ENCODE data around the gene FXYD5.
A peak's percentile ranks its signal among the peaks of the same experiment; 100 is the strongest.

Gene FXYD5

DNA sequence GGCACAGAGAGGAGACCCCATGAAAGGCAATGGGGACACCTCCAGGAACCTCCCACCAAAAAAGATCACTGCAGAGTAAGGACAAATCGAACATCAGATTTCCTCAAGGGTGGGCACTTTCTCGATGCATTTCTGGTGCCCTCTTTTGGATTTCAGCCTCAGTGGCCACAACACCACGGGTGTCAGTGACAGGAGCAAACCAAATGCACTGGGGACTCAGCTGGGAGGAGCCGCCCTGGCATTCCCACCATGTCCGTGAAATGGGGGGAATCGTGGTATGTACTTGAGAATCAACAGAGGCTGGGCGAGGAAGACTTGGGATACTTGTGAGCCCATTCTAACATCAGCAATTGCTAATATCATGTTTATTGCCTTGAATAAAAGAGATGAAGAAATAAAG lies 57.7 kb downstream of the FXYD5 start:
- H3K27me3 ChIP-seq (replicated peaks; ENCODE audit: control insufficient read depth, insufficient read depth, low read length) = peaks cover 3% of the 10 kb centered on the region
- no peak overlapping the region for H3K4me3 ChIP-seq (ENCODE audit: low read length)
- peaks cover 10% of the 10 kb centered on the region for H3K4me1 ChIP-seq (ENCODE audit: control insufficient read depth, insufficient read depth, low read length)
- no peaks in the 10 kb centered on the region for H3K36me3 ChIP-seq (ENCODE audit: control insufficient read depth, insufficient read depth, low read length, severe bottlenecking)
- H3K9ac ChIP-seq (ENCODE audit: low read length) = no peak overlapping the region
- H3K9me3 ChIP-seq (ENCODE audit: control insufficient read depth, low read length) = peaks cover 5% of the 10 kb centered on the region
- no peak for DNase-seq (ENCODE audit: low read depth)

DNA sequence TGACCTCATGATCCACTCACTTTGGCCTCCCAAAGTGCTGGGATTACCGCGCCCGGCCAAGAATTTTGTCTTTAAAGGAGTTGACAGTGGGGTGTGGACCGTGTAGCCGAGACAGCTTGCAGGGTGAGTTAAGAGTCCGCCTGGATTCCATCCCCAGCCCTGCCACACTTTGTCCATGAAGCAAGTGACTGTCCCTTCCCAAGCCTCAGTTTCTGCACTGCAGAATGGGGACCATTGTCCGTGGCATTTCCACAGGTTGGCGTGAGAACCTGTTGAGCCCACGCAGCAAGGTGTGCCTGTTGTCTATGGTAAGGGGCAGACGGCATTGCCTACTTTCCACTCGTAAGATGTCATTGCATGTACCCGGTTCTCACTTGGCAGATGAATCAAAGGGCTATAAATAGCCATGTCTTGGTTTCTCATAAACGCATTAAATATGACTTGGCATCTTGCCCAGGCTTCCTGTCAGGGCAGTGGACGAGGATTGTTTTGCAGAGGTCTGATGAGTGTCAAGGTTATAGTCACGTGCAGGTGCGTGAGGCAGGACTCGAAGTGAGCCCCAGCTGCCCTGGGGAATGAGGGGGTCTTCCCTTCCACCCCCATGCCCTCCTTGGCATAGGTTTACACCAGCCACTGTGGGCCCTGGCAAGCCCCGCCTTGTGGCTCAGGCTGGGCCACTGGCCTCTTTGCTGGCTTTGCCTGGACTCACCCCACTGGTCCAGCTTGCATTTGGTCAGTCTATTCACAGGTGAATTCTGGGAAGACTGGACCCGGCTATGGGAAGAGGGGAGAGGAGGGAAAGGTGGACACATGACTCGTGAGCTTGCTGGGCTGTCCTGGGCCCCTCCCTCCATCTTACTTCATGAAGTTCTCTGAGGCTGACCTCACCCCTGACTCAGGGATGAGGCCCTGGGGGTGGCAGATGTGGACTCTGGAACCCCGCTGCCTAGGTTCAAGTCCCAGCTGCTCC lies 59.4 kb downstream of the FXYD5 start:
- DNase-seq (ENCODE audit: low read depth) = peak; percentile 40
- no peak overlapping the region for H3K4me3 ChIP-seq (ENCODE audit: low read length)
- no peak overlapping the region for H3K9ac ChIP-seq (ENCODE audit: low read length)
- H3K27me3 ChIP-seq (replicated peaks; ENCODE audit: control insufficient read depth, insufficient read depth, low read length) = peaks cover 3% of the 10 kb centered on the region
- H3K36me3 ChIP-seq (ENCODE audit: control insufficient read depth, insufficient read depth, low read length, severe bottlenecking) = no peaks in the 10 kb centered on the region
- H3K4me1 ChIP-seq (ENCODE audit: control insufficient read depth, insufficient read depth, low read length) = peaks cover 10% of the 10 kb centered on the region
- peaks cover 6% of the 10 kb centered on the region for H3K9me3 ChIP-seq (ENCODE audit: control insufficient read depth, low read length)

DNA sequence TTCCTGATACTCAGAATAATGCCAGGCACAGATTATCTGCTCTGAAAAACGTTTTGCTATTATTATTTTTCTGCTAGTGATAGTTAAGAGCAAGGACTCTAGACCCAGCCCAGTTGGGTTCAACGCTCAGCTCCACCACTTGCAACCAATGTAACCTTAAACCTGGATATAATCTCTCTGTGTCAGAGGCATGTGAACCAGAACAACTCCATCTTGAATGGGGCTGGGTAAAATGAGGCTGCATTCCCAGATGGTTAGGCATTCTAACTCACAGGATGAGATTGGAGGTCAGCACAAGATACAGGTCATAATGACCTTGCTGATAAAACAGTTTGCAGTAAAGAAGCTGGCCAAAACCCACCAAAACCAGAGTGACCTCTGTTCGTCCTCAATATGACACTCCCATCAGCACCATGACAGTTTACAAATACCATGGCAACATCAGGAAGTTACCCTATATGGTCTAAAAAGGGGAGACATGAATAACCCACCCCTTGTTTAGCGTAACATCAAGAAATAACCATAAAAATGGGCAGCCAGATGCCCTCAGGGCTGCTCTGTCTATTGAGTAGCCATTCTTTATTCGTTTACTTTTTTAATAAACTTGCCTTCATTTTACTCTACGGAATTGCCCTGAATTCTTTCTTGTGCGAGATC lies 60.4 kb downstream of the FXYD5 start:
- peaks cover 6% of the 10 kb centered on the region for H3K9me3 ChIP-seq (ENCODE audit: control insufficient read depth, low read length)
- DNase-seq (ENCODE audit: low read depth) = no peak

DNA sequence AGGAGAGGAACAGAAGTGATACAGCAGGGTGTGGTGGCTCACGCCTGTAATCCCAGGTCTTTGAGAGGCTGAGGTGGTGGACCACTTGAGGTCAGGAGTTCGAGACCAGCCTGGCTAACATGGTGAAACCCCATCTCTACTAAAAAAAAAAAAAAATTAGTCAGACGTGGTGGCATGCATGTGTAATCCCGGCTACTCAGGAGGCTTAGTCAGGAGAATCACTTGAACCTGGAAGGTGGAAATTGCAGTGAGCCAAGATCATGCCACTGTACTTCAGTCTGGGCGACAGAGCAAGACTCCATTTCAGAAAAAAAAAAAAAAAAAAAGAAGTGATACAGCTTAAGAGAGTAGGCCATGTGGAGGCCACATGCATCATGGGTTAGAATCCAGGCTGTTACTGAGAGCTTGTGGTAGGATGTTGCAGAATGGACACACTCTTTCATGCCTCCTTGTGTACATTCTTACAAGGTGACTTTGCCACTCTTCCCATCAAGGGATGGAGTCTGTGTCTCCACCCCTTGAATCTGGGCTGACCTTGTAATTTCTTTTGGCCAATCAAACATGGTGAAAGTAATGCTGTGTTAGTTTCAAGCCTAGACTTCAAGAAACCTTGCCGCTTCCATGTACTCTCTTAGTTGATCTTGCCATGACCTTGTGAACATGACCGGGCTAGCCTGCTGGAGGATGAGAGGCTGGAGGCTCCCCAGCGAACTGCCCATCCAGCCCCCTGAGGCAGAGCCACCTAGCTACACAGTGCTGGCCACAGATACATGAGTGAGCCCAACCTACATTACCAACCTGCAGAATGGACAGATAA lies 61.7 kb downstream of the FXYD5 start:
- no peaks in the 10 kb centered on the region for H3K36me3 ChIP-seq (ENCODE audit: control insufficient read depth, insufficient read depth, low read length, severe bottlenecking)
- H3K9me3 ChIP-seq (ENCODE audit: control insufficient read depth, low read length) = peaks cover 6% of the 10 kb centered on the region
- no peak for DNase-seq (ENCODE audit: low read depth)
- H3K4me3 ChIP-seq (ENCODE audit: low read length) = no peak overlapping the region
- peaks cover 9% of the 10 kb centered on the region for H3K27me3 ChIP-seq (replicated peaks; ENCODE audit: control insufficient read depth, insufficient read depth, low read length)
- H3K4me1 ChIP-seq (ENCODE audit: control insufficient read depth, insufficient read depth, low read length) = peaks cover 10% of the 10 kb centered on the region
- H3K9ac ChIP-seq (ENCODE audit: low read length) = no peak overlapping the region

More for the DNA sequence above, 60.4 kb downstream of the FXYD5 start:
- Histone ChIP-seq H3K36me3 (ENCODE audit: control insufficient read depth, insufficient read depth, low read length, severe bottlenecking) (no peaks in the 10 kb centered on the region), H3K9ac (ENCODE audit: low read length) (no peak overlapping the region), H3K4me3 (ENCODE audit: low read length) (no peak overlapping the region), H3K4me1 (ENCODE audit: control insufficient read depth, insufficient read depth, low read length) (peaks cover 10% of the 10 kb centered on the region), H3K27me3 (replicated peaks; ENCODE audit: control insufficient read depth, insufficient read depth, low read length) (peaks cover 6% of the 10 kb centered on the region)

DNA sequence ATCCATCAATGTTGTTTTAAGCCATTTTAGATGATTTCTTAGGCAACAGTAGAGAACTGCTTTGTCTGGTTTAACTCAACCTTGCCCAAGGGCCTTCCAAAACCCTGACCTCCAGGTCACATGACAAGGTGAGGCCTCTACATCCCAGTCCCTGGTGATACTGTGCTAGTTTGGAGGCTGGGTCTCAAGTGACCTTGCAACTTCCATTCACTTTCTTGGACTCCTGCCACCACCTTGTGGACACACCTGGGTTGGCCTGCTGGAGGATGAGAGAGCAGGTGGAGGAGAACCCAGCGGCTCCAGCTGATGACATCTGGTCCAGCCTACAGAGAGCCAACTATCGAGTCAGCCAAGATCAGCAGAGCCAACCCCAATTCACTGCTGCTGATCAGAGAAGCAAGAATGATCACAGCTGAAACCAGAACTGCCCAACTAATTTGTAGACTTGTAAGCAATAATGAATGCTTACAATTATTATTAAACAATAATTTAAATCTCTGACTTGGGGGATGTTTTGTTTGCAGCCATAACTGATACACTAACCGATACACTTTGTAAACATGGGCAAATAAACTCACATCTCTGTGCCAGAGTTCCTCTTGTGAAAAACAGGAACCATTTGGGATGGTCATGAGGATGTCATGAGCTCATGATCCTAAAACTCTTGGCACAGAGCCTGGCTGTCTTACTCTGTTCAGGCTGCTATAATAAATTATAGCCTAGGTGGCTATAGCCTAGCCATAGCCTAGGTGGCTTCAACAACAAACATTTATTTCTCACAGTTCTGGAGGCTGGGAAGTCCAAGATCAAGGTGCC lies 62.5 kb downstream of the FXYD5 start:
- H3K4me3 ChIP-seq (ENCODE audit: low read length) = no peak overlapping the region
- H3K9me3 ChIP-seq (ENCODE audit: control insufficient read depth, low read length) = peaks cover 6% of the 10 kb centered on the region
- H3K27me3 ChIP-seq (replicated peaks; ENCODE audit: control insufficient read depth, insufficient read depth, low read length) = peaks cover 6% of the 10 kb centered on the region
- H3K4me1 ChIP-seq (ENCODE audit: control insufficient read depth, insufficient read depth, low read length) = peaks cover 10% of the 10 kb centered on the region
- DNase-seq (ENCODE audit: low read depth) = no peak
- H3K9ac ChIP-seq (ENCODE audit: low read length) = no peak overlapping the region
- H3K36me3 ChIP-seq (ENCODE audit: control insufficient read depth, insufficient read depth, low read length, severe bottlenecking) = no peaks in the 10 kb centered on the region

DNA sequence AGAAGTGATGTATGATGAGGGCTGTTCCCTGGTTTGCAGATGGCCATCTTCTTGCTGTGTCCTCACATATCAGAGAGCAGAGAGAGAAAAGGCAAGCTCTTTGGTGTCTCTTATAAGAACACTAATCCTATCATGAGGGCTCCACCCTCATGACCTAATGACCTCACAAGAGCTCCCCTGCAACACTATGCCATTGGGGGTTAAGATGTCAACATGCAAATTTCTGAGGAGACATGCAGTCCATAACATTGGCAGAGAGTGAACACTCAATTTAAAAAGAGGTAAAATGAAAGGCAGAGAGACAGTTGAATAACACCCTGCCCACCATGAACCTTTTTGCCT lies 63.1 kb downstream of the FXYD5 start:
- Histone ChIP-seq H3K4me1 (ENCODE audit: control insufficient read depth, insufficient read depth, low read length) (peaks cover 10% of the 10 kb centered on the region), H3K4me3 (ENCODE audit: low read length) (no peak overlapping the region), H3K9me3 (ENCODE audit: control insufficient read depth, low read length) (peaks cover 8% of the 10 kb centered on the region), H3K9ac (ENCODE audit: low read length) (no peak overlapping the region), H3K27me3 (replicated peaks; ENCODE audit: control insufficient read depth, insufficient read depth, low read length) (peaks cover 6% of the 10 kb centered on the region), H3K36me3 (ENCODE audit: control insufficient read depth, insufficient read depth, low read length, severe bottlenecking) (no peaks in the 10 kb centered on the region)
- DNase-seq (ENCODE audit: low read depth) = no peak

DNA sequence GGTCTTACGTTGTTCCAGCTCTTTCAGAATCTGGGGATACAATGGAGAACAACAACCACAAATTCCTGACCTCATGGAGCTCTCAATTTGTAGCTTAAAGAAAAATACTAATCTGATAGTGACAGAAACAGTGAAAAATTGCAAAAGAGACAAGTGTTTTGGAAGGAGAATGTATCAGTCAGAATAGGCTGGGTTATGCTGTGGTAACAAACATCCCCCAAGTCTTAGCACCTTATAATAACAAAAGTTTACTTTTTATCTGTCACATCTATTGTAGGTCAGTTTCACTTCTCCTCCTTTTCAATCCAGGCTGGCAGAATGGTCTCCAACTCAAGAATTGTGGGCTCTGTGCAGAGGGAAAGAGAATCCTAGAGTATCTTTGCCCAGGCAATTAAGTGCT lies 64.5 kb downstream of the FXYD5 start:
- DNase-seq (ENCODE audit: low read depth) = no peak
- H3K27me3 ChIP-seq (replicated peaks; ENCODE audit: control insufficient read depth, insufficient read depth, low read length) = peaks cover 6% of the 10 kb centered on the region

More for the DNA sequence above, 64.5 kb downstream of the FXYD5 start:
- no peaks in the 10 kb centered on the region for H3K36me3 ChIP-seq (ENCODE audit: control insufficient read depth, insufficient read depth, low read length, severe bottlenecking)
- no peak overlapping the region for H3K9ac ChIP-seq (ENCODE audit: low read length)
- peaks cover 5% of the 10 kb centered on the region for H3K4me1 ChIP-seq (ENCODE audit: control insufficient read depth, insufficient read depth, low read length)
- peaks cover 17% of the 10 kb centered on the region for H3K9me3 ChIP-seq (ENCODE audit: control insufficient read depth, low read length)
- no peak overlapping the region for H3K4me3 ChIP-seq (ENCODE audit: low read length)
